ENCODE data around the gene SLC5A10.

The SLC5A10 gene

DNA sequence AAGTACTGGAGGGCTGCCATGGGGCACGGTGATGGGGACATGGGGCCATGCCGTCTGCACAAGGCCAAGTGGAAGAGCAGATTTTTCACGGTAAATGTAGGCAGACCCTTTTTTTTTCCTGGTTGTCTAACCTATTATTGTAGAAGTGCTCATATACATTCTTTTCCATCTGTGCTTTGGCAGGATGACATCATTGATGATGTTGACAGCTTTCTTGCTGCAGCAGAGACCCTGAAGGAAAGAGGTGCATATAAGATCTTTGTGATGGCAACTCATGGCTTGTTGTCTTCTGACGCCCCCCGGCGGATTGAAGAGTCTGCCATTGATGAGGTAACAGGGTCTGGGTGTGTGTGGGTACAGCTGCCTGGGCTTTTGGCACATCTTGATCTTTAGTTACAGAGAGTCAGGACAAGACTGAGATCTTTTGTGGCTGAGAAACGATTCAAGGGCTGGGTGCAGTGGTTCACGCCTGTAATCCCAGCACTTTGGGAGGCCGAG lies 23.3 kb upstream of the SLC5A10 start:
- DNase-seq (no peak), ATAC-seq (ENCODE audit: insufficient read depth, low read depth) (no peak)
- no peak overlapping the region for H3K4me2 ChIP-seq (ENCODE audit: insufficient read depth, low read length)
- H4K20me1 ChIP-seq (ENCODE audit: insufficient read depth, low read length) = no peaks in the 10 kb centered on the region; the same call in 1 of the 2 replicates
- H3K9ac ChIP-seq (ENCODE audit: low read depth, low read length) = no peak overlapping the region
- no peaks in the 10 kb centered on the region for H3K9me3 ChIP-seq (ENCODE audit: insufficient read depth, low read length, severe bottlenecking)
- H3K36me3 ChIP-seq (ENCODE audit: insufficient read depth, low read length) = peaks cover 42% of the 10 kb centered on the region
- no peak overlapping the region for H3K4me3 ChIP-seq (ENCODE audit: low read depth in 1 of 2, low read length in 2 of 2)
- TF ChIP-seq, protein P1, sequence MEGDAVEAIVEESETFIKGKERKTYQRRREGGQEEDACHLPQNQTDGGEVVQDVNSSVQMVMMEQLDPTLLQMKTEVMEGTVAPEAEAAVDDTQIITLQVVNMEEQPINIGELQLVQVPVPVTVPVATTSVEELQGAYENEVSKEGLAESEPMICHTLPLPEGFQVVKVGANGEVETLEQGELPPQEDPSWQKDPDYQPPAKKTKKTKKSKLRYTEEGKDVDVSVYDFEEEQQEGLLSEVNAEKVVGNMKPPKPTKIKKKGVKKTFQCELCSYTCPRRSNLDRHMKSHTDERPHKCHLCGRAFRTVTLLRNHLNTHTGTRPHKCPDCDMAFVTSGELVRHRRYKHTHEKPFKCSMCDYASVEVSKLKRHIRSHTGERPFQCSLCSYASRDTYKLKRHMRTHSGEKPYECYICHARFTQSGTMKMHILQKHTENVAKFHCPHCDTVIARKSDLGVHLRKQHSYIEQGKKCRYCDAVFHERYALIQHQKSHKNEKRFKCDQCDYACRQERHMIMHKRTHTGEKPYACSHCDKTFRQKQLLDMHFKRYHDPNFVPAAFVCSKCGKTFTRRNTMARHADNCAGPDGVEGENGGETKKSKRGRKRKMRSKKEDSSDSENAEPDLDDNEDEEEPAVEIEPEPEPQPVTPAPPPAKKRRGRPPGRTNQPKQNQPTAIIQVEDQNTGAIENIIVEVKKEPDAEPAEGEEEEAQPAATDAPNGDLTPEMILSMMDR (IDR thresholded peaks at IDR 0.05; ENCODE audit: borderline replicate concordance, extremely low read depth, low read length, poor library complexity, severe bottlenecking) = no peak
- no peak for TF ChIP-seq EZH2 (IDR thresholded peaks at IDR 0.05; ENCODE audit: borderline replicate concordance, low read depth, low read length, severe bottlenecking)
- H2AFZ ChIP-seq (ENCODE audit: low read depth, low read length) = no peak overlapping the region
- H3K79me2 ChIP-seq (ENCODE audit: insufficient read depth, low read length) = no peaks in the 10 kb centered on the region
- H3K4me1 ChIP-seq (ENCODE audit: insufficient read depth, low read length) = no peaks in the 10 kb centered on the region
- no peaks in the 10 kb centered on the region for H3K27me3 ChIP-seq (ENCODE audit: insufficient read depth, low read length, poor library complexity)
- H3K27ac ChIP-seq (ENCODE audit: low read length) = no peak overlapping the region

DNA sequence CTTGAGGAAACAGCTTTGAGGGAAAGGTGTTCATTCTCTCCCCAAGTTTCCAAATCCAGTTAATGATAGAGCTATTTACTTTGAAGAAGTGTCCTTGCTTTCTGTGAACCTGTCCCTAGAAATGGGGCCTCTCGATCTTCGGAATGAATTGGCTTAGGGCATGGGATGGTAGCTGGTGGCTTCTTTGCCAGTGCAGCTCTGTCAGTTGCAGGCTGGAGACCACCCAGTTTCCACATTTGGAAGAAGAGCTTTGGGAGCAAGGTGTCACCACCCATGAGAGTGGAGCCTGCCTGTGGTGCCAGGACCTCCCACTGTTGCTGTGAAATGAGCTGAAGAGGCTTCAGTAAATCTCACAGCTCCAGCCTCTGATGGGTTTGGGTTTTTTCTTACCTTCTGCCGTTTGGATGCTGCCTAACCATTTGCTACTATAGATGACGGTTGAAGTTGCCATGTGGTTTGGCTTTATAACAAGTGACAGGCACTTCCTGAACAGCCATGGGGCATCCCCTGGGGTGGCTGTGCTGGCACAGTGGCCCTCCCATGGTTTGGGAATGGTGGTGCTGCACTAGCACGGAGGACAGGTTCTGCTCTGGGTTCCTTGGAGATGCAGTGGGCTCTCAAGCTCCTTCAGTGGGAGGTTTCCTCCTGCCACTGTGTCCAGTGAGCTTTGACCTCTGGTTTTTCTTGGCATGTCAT lies 19.5 kb upstream of the SLC5A10 start:
- H4K20me1 ChIP-seq (ENCODE audit: insufficient read depth, low read length) = no peaks in the 10 kb centered on the region; the same call in 1 of the 2 replicates
- H3K4me3 ChIP-seq (ENCODE audit: low read depth in 1 of 2, low read length in 2 of 2) = no peak overlapping the region
- no peak for ATAC-seq (ENCODE audit: insufficient read depth, low read depth)
- H3K27me3 ChIP-seq (ENCODE audit: insufficient read depth, low read length, poor library complexity) = no peaks in the 10 kb centered on the region
- no peak overlapping the region for H3K9ac ChIP-seq (ENCODE audit: low read depth, low read length)
- H3K9me3 ChIP-seq (ENCODE audit: insufficient read depth, low read length, severe bottlenecking) = no peaks in the 10 kb centered on the region
- H2AFZ ChIP-seq (ENCODE audit: low read depth, low read length) = no peak overlapping the region
- H3K27ac ChIP-seq (ENCODE audit: low read length) = no peak overlapping the region
- H3K4me2 ChIP-seq (ENCODE audit: insufficient read depth, low read length) = no peak overlapping the region
- TF ChIP-seq, protein P1 (IDR thresholded peaks at IDR 0.05; ENCODE audit: borderline replicate concordance, extremely low read depth, low read length, poor library complexity, severe bottlenecking) = no peak
- TF ChIP-seq EZH2 (IDR thresholded peaks at IDR 0.05; ENCODE audit: borderline replicate concordance, low read depth, low read length, severe bottlenecking) = no peak
- no peaks in the 10 kb centered on the region for H3K4me1 ChIP-seq (ENCODE audit: insufficient read depth, low read length)
- peaks cover 26% of the 10 kb centered on the region; the same call in 1 of the 2 replicates for H3K36me3 ChIP-seq (ENCODE audit: insufficient read depth, low read length)
- H3K79me2 ChIP-seq (ENCODE audit: insufficient read depth, low read length) = no peaks in the 10 kb centered on the region
- DNase-seq = no peak

DNA sequence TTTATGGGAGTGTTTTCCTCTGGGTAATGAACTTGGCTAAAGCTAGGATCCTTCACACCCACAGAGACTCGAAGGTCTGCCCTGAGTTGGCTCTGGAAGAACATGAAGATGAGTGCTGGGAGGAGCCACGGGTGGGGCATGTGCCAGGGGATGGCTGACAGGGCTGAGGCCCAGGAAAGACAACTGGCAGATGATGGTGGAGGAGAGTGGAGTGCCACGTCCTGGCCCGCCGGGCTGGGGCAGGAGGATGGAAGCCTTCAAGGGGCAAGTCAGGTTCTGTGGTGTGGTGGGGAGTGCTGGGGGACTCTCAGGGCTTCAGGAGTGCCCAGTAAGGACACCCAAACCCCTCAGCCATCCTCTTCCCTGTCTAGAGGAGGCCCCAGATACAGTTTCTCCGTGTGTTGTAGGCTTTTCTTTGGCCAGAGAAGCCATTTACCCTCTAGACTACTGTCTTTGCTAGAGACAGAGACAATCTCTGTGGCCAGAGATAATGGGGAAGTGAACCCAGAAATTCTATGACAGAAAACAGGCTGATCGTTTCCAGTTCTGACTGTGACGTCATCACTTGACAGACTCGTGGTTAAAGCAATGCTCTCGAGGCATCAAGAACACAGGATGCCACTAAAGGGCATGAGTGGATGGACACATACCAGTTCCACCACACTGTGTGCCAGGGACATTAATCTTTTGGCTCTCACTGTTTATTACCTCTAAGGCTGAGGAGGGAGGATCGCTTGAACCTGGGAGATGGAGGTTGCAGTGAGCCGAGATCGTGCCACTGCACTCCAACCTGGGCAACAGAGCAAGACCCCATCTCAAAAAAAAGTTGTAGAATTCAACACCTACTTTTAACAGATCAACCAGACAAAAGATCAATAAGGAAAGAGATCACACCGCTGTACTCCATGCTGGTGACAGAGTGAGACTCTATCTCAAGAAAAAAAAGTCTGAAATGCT lies 18.6 kb upstream of the SLC5A10 start:
- Histone ChIP-seq H4K20me1 (ENCODE audit: insufficient read depth, low read length) (no peaks in the 10 kb centered on the region; the same call in 1 of the 2 replicates), H3K4me3 (ENCODE audit: low read depth in 1 of 2, low read length in 2 of 2) (no peak overlapping the region), H2AFZ (ENCODE audit: low read depth, low read length) (no peak overlapping the region), H3K79me2 (ENCODE audit: insufficient read depth, low read length) (no peaks in the 10 kb centered on the region), H3K9me3 (ENCODE audit: insufficient read depth, low read length, severe bottlenecking) (no peaks in the 10 kb centered on the region), H3K36me3 (ENCODE audit: insufficient read depth, low read length) (peaks cover 24% of the 10 kb centered on the region; the same call in 1 of the 2 replicates), H3K4me1 (ENCODE audit: insufficient read depth, low read length) (no peaks in the 10 kb centered on the region), H3K27ac (ENCODE audit: low read length) (no peak overlapping the region), H3K27me3 (ENCODE audit: insufficient read depth, low read length, poor library complexity) (no peaks in the 10 kb centered on the region), H3K4me2 (ENCODE audit: insufficient read depth, low read length) (no peak overlapping the region), H3K9ac (ENCODE audit: low read depth, low read length) (no peak overlapping the region)
- TF ChIP-seq, protein P1 (IDR thresholded peaks at IDR 0.05; ENCODE audit: borderline replicate concordance, extremely low read depth, low read length, poor library complexity, severe bottlenecking) = no peak
- no peak for TF ChIP-seq EZH2 (IDR thresholded peaks at IDR 0.05; ENCODE audit: borderline replicate concordance, low read depth, low read length, severe bottlenecking)
- ATAC-seq (ENCODE audit: insufficient read depth, low read depth) (no peak; the same call in 2 of the 3 replicates), DNase-seq (no peak)

All from DND-41 (cell line).